ENCODE data around the gene QSOX1. TPM values are rescaled to one million over a fixed set of nuclear protein-coding genes. Genes with fewer than 3 reads are reported as not detected.
A peak's percentile ranks its signal among the peaks of the same experiment; 100 is the strongest.

QSOX1 gene
- total RNA-seq, 4 donors from 2014 or later, result 104 to 138 (median 107) TPM

GRCh38 chr1:180235077-180235501 lies 80.4 kb downstream of the QSOX1 start:
- H3K4me1 ChIP-seq, result peaks cover 49 to 65% (median 55%) of the 10 kb centered on the region in 4 donors
- intact Hi-C loops (cut with DNase I), result no loop called here

DNA sequence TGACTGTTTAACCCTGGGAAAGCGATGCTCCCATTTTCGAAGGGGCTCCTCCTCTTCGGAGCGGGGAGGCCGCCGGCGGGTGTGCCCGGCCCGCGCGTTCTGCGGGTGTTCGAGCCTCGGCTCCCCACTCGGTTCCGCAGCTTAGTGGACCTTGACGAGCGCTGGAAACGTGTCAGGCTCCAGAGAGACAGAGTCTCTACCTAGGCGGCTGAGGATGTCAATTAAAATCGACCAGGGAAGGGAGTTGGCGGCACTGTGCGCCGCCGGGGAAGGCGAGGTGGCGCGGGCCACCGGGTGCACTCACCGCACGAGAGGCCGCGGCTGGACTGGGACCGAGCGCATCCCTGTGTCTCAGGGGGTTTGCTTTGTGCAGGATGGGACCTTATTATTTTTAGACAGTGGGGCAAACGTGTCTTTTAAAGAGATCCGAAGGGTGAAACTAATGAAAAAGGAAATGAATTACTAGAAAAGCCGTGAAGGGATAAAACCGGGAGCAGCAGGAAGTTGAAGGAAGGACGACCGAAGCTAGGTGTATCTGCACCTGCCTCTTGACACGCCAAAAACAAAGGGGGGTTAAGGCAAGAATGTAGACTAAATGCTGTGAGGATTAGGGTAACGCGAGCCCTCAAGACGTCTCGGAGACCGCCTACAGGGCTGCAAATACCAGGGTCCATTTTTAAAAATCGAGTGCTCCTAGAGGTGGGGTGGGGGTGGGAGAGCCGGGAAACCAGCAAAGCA lies 81.0 kb downstream of the QSOX1 start:
- no peak for TF ChIP-seq EP300 (IDR thresholded peaks at IDR 0.05)
- no peak for TF ChIP-seq POLR2A (IDR thresholded peaks at IDR 0.05; ENCODE audit: low read depth)
- no peak for TF ChIP-seq CTCF (IDR thresholded peaks at IDR 0.05)
- TF ChIP-seq POLR2AphosphoS5 (IDR thresholded peaks at IDR 0.05), result no peak
- 5% methylated on average over 37 of the region's 49 CpGs for WGBS
- Histone ChIP-seq H3K36me3 (no peaks in the 10 kb centered on the region), H3K27me3 (peaks cover 12 to 100% (median 88%) of the 10 kb centered on the region in 4 donors), H3K4me1 (peaks cover 43 to 59% (median 49%) of the 10 kb centered on the region in 4 donors), H3K27ac (replicated peaks in 1 of 4) (no peak overlapping the region), H3K4me3 (peak overlapping the region in 3 of 4 donors; percentile 10 to 26 (median 16)), H3K9me3 (no peaks in the 10 kb centered on the region)
- no peak for DNase-seq (ENCODE audit: extremely low spot score)
- intact Hi-C loops (cut with DNase I), result no loop called here

More at GRCh38 chr1:180235077-180235501, 80.4 kb downstream of the QSOX1 start:
- no peaks in the 10 kb centered on the region for H3K36me3 ChIP-seq
- TF ChIP-seq POLR2A (IDR thresholded peaks at IDR 0.05; ENCODE audit: low read depth), result no peak
- no peak for TF ChIP-seq EP300 (IDR thresholded peaks at IDR 0.05)
- TF ChIP-seq POLR2AphosphoS5 (IDR thresholded peaks at IDR 0.05), result no peak
- H3K27ac ChIP-seq (replicated peaks in 1 of 4), result no peak overlapping the region
- H3K9me3 ChIP-seq, result no peaks in the 10 kb centered on the region
- 10% methylated on average over 10 of the region's 30 CpGs for WGBS
- peak overlapping the region; percentile 10 to 34 (median 28) for H3K4me3 ChIP-seq
- peaks cover 12 to 100% (median 88%) of the 10 kb centered on the region in 4 donors for H3K27me3 ChIP-seq
- no peak for DNase-seq (ENCODE audit: extremely low spot score)

GRCh38 chr1:180236698-180237509 lies 82.2 kb downstream of the QSOX1 start:
- H3K4me3 ChIP-seq, result no peak overlapping the region
- no peaks in the 10 kb centered on the region for H3K9me3 ChIP-seq
- TF ChIP-seq POLR2AphosphoS5 (IDR thresholded peaks at IDR 0.05) (no peak), EP300 (IDR thresholded peaks at IDR 0.05) (no peak), POLR2A (IDR thresholded peaks at IDR 0.05; ENCODE audit: low read depth) (no peak), CTCF (IDR thresholded peaks at IDR 0.05) (no peak)
- no peaks in the 10 kb centered on the region for H3K36me3 ChIP-seq
- peaks cover 12 to 100% (median 81%) of the 10 kb centered on the region in 4 donors for H3K27me3 ChIP-seq
- no peak overlapping the region for H3K27ac ChIP-seq (replicated peaks in 1 of 4)
- DNase-seq (ENCODE audit: extremely low spot score), result no peak
- WGBS, result 3% methylated on average over 16 of the region's 16 CpGs
- intact Hi-C loops (cut with DNase I), result no loop called here
- peaks cover 31 to 47% (median 37%) of the 10 kb centered on the region in 4 donors for H3K4me1 ChIP-seq

- Histone ChIP-seq H3K36me3 (no peaks in the 10 kb centered on the region), H3K9me3 (no peaks in the 10 kb centered on the region), H3K4me1 (peaks cover 28 to 39% (median 34%) of the 10 kb centered on the region in 4 donors), H3K4me3 (no peak overlapping the region), H3K27ac (replicated peaks in 1 of 4) (no peak overlapping the region), H3K27me3 (peaks cover 12 to 100% (median 71%) of the 10 kb centered on the region in 4 donors)
- 22% methylated on average over 7 of the region's 7 CpGs for WGBS
- intact Hi-C loops (cut with DNase I), result no loop called here
- TF ChIP-seq EP300 (IDR thresholded peaks at IDR 0.05) (no peak), POLR2AphosphoS5 (IDR thresholded peaks at IDR 0.05) (no peak), POLR2A (IDR thresholded peaks at IDR 0.05; ENCODE audit: low read depth) (no peak)
- no peak for DNase-seq (ENCODE audit: extremely low spot score)
Observed at GRCh38 chr1:180237869-180238476, 83.3 kb downstream of the QSOX1 start.

- Histone ChIP-seq H3K4me3 (no peak overlapping the region), H3K4me1 (peaks cover 21 to 32% (median 27%) of the 10 kb centered on the region in 4 donors), H3K36me3 (no peaks in the 10 kb centered on the region), H3K9me3 (no peaks in the 10 kb centered on the region), H3K27me3 (peaks cover 12 to 100% (median 64%) of the 10 kb centered on the region in 4 donors), H3K27ac (replicated peaks in 1 of 4) (no peak overlapping the region)
- 18% methylated on average over 7 of the region's 7 CpGs for WGBS
- intact Hi-C loops (cut with DNase I), result no loop called here
- TF ChIP-seq POLR2AphosphoS5 (IDR thresholded peaks at IDR 0.05), result no peak
- no peak for TF ChIP-seq POLR2A (IDR thresholded peaks at IDR 0.05; ENCODE audit: low read depth)
- TF ChIP-seq EP300 (IDR thresholded peaks at IDR 0.05), result no peak
- TF ChIP-seq CTCF (IDR thresholded peaks at IDR 0.05), result no peak
- DNase-seq (ENCODE audit: extremely low spot score), result no peak
Observed at GRCh38 chr1:180238675-180239074, 84.0 kb downstream of the QSOX1 start.

All from esophagus muscularis mucosa (tissue), 4 donors.